Keratinocyte (primary cell): ENCODE data around the gene DUSP3.

Source experiments
- CTCF ChIP-seq, 3 experiments: IDR thresholded peaks in 1 of 3; conservative IDR thresholded peaks in 1 of 3; optimal IDR thresholded peaks in 1 of 3; 2 replicates in 2 of 3; 3 replicates in 1 of 3; pipeline versions ENCODE3 to v1.5.1; 2011; ENCODE audit warnings: low read length in 3 of 3, mild to moderate bottlenecking in 3 of 3, moderate library complexity in 2 of 3, control low read depth in 1 of 3, inconsistent platforms in 1 of 3; ENCODE audit not compliant: insufficient read depth in 2 of 3; ENCODE audit errors: extremely low read depth in 1 of 3
- EZH2 ChIP-seq: IDR thresholded peaks from one replicate; pipeline ENCODE4 v1.6.1; 2012; ENCODE audit warnings: inconsistent platforms, mild to moderate bottlenecking, low read length, moderate library complexity

- TF ChIP-seq CTCF (optimal IDR thresholded peaks at IDR 0.05 in 1 of 3, IDR thresholded peaks at IDR 0.05 in 1 of 3, conservative IDR thresholded peaks at IDR 0.05 in 1 of 3; ENCODE audit: extremely low read depth in 1 of 3, insufficient read depth in 2 of 3, low read length in 3 of 3) (no peak), EZH2 (no peak)
These were observed 29.3 kb upstream of the DUSP3 start for GRCh38 chr17:43808076-43808475.
